CMK (cell line): ENCODE data around the gene ABCA13.

Experiments used
- DNase-seq: peaks from one replicate; pipeline ENCODE4 v3.0.0-alpha.2; 2010; ENCODE audit warnings: low read depth

ABCA13 gene

DNA sequence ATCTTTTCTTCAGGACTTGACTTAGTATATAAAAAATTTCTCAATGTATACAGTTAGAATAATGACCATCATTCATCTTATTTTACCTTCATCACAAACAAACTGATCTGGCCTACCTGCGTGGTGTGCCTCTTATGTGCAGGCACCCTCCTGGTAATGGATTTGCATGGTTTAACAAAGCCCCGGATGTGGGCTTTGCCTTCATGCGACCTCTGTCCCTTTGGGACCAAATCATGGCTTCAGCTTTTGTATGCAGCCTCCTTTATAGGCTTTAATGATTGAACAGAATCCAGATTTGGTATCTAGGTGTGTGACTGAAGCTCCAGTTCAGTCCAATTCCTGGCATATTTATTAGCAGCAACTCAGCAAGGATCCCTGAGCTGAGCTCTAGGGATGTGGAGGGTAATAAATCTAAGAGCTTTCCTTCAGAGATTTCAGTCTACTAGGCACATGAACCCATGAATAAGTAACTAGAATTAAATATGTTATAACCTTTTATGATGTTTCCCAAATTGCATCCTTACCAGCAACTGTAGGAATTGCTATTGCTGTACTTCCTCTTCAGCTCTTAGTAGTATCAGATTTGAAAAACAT lies 256.9 kb downstream of the ABCA13 start:
- DNase-seq: no peak

DNA sequence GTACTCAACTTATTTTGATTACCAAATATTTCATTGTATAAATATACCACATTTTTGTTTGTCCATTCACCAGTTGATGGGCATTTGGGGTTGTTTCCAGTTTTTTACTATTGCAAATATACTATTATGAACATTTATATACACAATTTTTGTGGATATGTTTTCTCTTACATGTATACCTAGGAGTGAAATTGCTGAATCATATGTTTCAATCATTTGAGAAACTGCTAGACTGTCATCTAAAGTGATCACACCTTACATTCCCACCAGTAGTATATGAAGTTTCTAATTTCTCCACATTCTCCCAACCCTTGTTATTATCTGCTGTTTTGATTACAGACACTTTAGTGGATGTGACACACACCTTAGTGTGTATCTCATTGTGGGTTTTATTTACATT lies 257.9 kb downstream of the ABCA13 start:
- DNase-seq: no peak

DNA sequence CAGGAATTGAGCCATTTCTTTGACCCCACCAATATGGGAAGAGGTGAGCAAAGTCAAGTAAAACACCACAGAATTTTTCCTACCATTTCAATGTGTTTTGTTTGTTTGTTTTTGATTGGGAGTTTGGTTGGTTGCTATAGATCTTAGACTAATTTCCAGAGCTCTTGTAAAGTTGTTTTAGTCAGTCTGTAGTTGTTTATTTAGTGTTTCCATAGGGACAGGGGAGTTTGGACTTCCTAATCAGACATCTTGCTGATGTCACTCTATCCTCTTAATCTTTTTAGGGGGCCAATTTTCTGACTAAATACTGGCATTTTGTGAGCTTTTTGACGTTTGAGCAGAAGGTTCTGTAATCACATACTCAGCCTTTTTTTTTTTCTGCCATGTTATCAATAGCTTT lies 266.9 kb downstream of the ABCA13 start:
- DNase-seq: no peak

GRCh38 chr7:48441848-48442492 lies 270.7 kb downstream of the ABCA13 start:
- no peak for DNase-seq

GRCh38 chr7:48443051-48443450 lies 271.8 kb downstream of the ABCA13 start:
- DNase-seq: no peak

GRCh38 chr7:48446721-48447120 lies 275.5 kb downstream of the ABCA13 start:
- no peak for DNase-seq

DNA sequence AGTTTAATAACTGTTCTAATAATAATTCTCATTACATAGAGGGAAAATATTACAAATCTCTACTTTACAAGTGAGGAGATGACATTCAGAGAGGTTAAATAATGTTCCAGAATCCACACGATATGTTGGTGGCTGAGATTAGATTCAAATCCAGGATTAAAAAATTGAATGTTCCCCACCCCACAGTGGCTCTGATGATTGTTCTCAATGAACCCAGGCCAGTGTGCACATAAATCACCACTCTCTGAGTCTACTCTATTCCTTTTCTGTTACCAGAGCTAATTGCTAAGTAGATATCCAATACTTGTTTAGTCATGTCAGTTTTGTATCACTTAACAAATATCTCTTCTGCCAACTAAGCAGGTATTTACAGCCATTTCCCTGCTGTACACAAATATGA lies 281.0 kb downstream of the ABCA13 start:
- DNase-seq: no peak

DNA sequence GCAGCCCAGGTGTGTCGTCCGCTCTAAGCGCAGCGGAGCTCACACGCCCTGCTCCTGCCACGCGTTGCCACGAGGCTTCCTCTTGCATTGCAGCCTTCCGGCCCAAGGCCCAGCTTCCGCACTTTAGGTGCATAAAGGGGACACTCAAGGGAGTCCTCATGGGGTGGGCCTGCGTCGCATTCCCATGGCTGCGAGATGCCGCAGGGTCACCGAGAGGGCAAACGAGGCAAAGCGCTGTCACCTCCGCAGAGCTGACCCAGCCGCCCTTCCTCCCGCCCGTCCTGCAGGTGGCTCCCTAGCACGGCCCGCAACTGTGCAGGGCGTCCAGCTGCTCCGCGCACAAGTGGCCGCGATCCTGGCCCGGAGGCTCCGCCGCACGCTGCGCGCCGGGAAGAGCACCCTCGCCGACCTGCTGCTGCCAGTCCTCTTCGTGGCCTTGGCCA lies 283.5 kb downstream of the ABCA13 start:
- DNase-seq: no peak

- DNase-seq: no peak
These were observed 284.1 kb downstream of the ABCA13 start for GRCh38 chr7:48455363-48455762.

DNA sequence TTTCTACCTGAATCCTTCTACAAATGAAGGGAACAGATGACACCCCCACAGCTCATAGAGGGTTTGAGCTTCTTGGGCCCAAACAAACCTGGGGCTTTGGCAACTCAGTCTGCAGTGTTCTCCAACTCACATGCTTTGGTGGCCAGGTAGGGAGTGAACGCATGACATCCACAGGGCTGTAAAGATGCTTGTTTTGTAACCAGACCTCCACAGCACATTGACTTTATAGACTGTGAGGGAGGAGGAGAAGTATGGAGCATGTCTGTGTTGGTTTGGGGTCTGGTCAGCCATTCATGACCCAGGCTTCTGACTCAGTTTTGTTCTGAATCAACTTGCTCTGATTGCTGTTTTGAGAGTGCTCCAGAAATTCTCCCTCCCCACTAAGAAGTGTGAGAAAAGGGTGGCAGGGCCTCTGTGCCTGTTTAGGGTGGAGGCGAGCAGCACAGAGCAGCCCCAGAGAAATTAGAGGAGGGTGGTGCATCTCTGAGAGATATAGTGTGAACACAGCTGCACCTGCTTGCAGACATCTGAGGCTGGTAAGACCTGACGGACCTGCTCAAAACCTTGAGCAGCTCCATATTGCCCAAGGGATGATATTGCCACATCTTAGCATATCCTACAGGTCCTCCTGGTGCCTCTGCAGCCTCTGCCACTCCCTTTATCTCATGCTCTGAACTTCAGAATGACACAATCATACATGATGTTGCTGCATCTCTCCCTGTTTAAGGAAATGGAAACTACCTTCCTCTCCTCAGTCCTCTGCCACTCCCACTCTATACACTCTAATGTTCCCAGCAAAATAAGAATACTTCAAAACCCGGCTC lies 287.7 kb downstream of the ABCA13 start:
- DNase-seq: no peak

DNA sequence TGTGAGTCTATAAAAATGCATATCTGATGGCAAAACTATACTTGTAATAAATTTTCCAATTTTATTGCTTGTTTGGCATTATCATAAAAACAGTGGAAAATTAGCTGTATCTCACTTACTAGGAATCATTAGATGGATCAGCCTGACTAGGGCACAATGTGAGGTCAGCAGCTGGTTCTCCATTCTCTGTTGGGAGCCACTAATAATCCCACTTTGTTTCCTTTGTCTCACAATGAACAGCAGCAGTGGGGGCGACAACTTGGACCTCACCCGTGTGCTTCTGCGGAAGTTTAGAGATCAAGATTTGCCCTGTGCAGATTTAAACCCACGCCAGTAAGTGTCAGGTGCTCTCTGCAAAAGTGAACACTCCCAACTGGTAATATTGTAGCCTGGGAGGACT lies 295.5 kb downstream of the ABCA13 start:
- no peak for DNase-seq

- DNase-seq: no peak
These were observed 299.9 kb downstream of the ABCA13 start for GRCh38 chr7:48471196-48471595.

- no peak for DNase-seq
These were observed 301.4 kb downstream of the ABCA13 start for GRCh38 chr7:48472640-48473039.

GRCh38 chr7:48473205-48473865 lies 302.1 kb downstream of the ABCA13 start:
- no peak for DNase-seq

DNA sequence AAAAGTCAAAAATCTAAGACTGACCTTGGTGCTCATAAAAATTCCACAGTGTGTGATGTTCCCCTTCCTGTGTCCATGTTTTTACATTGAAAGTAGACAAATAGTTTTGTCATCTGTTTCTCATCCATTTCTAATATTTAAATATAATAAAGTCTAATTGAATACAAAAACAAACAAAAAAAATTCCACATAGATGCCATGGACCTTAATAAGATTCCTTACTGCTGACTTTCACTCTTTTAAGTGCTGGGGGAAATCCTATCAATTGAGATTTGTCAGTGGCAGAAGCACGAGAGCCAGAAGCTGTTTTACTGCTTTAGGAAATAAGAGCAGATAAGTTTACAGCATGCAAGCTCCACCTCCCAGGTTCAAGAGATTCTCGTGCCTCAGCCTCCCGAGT lies 310.0 kb downstream of the ABCA13 start:
- no peak for DNase-seq

- no peak for DNase-seq
These were observed 326.3 kb downstream of the ABCA13 start for GRCh38 chr7:48497521-48497920.

GRCh38 chr7:48502021-48502420 lies 330.8 kb downstream of the ABCA13 start:
- DNase-seq: no peak

DNA sequence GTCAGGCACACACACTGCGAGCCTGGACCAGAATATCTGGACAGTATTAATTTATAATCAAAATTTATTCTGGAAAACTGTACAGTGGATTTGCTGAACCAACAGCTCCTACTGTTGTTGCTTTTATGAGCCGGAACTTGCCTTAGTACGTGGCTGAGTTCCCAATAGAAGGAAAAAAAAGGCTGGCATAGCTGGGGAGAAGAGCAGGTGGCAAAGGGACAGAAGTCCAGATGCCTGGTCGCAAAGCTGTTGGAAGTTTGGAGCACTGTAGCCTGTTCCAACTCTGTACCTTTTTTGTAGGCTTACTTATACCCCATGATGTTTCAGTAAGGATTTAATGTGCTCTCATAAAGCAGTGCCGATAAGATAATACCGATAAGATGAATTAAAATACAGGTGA lies 333.8 kb downstream of the ABCA13 start:
- DNase-seq: no peak

GRCh38 chr7:48505466-48505865 lies 334.2 kb downstream of the ABCA13 start:
- no peak for DNase-seq

DNA sequence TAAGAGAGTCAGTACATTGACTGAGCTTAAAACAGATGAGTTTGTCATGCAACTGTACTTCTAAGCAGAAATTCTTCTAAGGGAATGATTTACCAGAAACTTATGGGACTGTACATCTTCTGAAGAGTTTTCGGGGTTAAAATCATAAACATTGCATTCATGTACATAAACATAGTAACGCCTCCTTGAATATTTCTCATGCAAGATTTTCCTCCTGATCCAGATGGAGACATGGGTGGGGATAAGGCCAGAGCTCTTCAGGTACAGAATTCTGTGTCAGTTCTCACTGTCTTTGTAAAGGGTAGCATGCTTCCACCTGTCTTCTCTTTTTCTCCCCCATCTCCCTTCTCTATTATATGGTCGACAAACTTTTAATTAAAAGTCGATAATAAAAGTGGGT lies 335.3 kb downstream of the ABCA13 start:
- DNase-seq: no peak

- no peak for DNase-seq
These were observed 339.8 kb downstream of the ABCA13 start for GRCh38 chr7:48511080-48511479.

GRCh38 chr7:48512892-48513291 lies 341.6 kb downstream of the ABCA13 start:
- no peak for DNase-seq

DNA sequence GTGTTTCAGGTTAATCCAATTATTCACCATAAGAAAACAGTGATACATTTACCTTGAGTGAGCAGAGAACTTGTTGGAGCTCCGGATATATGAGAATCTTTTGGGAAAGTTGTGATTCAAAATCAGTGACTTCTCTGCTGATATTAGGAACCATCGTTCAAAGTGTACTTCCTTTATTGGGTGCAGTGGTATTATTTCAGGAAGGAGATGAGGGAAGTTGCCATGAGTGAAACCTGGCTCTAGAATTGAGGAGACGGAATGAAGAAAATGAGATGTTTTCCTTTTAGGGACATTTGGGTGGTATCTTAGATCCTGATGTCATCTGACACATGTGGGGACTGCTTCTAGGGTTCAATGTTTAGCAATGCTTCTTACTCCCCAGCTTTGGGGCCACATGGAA lies 343.9 kb downstream of the ABCA13 start:
- no peak for DNase-seq
